GM18508 (cell line): ENCODE results near the gene INO80E.

Experiments used
- ATAC-seq: cut with Tn5 transposase; IDR thresholded peaks from one replicate; pipeline ENCODE4 v1.9.1; 2021; ENCODE audit warnings: moderate number of reproducible peaks; ENCODE audit not compliant: insufficient read depth, unreplicated experiment

The INO80E gene

DNA sequence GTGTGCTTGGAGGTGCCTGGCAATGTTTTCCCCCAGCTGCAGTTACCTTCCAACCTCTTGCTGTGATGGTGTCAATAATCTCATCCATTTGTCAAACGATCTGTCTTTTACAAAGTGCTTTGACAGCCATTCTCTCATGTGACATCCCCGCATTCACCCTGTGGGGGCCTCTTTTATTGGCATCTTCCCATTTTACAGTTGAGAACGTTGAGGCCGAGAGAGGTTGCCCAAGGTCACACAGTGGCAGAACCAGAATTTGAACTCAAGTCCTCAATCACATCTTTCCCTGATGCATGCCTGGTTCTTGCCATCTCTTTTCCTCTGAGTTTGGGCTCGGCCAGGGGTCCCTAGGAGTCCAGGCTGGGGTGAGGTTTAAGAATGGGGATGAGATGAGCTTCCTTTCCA is 20.9 kb upstream of the INO80E start:
- ATAC-seq = no peak

DNA sequence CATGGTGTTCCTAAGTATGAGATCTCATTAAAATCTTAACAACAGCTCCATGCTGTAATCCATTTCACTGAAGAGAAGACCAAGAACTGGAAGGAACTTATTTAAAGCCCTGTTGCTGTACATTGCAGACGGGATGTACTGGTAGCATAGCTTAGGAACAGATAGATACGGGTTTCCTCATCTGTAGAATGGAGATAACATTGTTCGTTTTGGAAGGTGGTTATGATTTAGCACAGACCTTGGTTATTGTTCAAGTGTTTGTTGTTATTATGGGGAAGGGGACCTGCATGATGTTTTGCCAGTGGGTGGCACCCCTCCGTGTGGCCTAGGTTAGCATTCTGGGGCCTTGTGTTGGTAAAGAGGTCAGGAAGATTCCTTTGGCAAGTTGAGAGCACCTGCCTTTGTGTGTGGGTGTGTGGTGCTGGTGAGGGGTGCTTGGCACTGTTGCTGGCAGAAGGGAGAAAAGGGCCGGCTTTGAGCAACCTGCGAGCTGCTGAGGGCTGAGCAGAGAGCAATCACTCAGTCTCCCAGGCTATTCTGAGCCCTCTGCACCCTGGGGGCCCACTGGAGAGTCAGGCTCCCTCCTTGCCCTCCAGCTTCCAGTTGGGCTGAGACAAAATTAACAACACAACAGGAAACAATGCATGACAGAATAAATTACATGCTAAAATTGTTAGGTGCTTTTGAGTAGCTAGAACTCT is 20.1 kb upstream of the INO80E start:
- ATAC-seq = no peak

DNA sequence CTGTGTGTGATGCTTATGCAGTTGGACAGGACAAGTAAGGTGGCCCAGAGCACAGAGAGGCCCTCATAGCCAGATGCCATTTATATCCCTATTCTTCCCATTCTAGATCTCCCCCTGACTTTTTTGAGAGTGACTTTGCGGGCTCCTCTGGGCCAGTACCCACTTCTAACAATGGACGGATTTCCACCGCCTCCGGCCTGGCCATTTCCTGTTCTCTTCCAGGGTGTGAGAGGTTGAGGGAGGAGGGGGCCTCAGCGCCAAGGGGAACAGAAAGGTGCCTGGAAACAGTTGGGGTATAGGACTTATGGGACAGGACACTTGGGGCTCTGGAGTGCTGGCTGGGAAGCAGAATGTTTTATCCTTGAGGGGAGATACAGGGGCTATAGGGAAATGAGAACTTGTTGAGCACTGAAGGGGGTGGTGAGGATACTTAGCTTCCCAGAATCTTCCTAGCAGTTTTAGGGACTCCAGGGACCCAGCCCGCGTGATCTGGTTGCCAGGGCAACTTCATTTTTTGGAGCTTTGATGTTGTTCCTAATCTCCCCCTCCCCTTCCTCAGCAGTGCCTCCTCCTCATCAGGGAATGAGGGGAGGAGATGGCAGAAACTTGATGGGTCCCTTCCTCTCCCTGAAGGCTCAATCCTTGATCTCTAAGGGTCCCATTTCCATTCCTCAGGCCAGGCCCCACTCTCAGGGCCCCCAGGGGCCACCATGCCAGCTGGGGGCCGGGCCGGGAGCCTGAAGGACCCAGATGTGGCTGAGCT is 18.8 kb upstream of the INO80E start:
- ATAC-seq = no peak

DNA sequence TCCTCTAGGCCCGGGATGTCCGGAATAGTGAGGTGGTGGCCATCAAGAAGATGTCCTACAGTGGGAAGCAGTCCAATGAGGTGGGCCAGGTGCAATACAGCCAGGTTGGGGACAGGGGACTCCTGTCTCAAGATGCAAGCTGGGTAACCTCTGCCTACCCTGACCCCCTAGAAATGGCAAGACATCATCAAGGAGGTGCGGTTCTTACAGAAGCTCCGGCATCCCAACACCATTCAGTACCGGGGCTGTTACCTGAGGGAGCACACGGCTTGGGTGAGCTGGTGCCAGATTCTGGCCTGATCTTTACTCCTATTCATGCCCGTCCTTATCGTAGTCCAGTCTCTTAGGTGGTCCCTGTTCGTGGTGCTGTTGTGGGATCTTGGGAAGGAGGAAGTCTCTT is 18.0 kb upstream of the INO80E start:
- ATAC-seq = no peak

DNA sequence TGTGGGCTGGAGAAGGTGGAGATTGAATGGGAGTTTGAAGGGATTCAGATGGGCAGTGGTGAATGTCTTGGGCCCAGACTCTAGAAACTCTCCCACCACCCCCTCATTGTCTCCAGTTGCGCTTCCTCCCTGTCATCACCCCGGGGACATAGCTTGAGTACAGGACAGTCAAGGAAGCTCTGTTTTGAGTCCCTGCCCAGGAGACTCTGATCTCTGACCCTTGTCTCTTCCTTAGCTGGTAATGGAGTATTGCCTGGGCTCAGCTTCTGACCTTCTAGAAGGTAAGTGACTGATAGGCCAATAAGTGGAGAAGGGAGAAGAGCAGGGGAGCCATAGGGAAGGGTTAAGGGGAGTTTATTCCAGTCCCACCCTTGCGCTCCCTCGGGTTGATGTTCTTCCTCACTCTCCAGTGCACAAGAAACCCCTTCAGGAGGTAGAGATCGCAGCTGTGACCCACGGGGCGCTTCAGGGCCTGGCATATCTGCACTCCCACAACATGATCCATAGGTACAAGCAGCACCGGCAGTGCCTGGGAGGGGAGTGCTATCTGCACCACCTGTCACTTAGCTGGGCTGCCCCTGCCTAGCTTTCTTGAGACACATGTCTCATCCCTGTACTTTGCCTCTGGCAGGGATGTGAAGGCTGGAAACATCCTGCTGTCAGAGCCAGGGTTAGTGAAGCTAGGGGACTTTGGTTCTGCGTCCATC is 17.3 kb upstream of the INO80E start:
- no peak for ATAC-seq

DNA sequence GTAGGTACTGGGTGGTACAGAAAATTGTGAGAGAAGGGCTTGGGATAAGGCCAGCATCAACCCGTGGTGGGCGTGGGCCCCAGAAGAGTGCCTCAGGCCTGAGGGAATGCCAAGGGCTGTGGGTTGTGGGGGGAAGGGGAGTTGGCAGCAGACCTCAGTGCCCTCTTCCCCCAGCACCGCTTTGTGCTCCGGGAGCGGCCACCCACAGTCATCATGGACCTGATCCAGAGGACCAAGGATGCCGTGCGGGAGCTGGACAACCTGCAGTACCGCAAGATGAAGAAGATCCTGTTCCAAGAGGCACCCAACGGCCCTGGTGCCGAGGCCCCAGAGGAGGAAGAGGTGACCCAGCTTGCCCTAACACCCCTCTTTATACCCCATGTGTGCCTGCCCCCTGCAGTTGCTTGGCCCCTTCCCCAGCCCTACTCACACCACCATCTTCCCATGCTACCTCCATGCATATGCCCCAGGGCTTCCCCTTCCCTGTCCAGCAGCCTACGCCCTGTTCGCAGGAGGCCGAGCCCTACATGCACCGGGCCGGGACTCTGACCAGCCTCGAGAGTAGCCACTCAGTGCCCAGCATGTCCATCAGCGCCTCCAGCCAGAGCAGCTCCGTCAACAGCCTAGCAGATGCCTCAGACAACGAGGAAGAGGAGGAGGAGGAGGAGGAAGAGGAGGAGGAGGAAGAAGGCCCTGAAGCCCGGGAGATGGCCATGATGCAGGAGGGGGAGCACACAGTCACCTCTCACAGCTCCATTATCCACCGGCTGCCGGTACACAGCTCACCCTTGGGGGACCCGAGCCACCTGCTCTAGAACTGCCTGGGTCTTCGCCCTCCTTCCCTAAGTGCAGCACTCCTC is 13.3 kb upstream of the INO80E start:
- no peak for ATAC-seq

DNA sequence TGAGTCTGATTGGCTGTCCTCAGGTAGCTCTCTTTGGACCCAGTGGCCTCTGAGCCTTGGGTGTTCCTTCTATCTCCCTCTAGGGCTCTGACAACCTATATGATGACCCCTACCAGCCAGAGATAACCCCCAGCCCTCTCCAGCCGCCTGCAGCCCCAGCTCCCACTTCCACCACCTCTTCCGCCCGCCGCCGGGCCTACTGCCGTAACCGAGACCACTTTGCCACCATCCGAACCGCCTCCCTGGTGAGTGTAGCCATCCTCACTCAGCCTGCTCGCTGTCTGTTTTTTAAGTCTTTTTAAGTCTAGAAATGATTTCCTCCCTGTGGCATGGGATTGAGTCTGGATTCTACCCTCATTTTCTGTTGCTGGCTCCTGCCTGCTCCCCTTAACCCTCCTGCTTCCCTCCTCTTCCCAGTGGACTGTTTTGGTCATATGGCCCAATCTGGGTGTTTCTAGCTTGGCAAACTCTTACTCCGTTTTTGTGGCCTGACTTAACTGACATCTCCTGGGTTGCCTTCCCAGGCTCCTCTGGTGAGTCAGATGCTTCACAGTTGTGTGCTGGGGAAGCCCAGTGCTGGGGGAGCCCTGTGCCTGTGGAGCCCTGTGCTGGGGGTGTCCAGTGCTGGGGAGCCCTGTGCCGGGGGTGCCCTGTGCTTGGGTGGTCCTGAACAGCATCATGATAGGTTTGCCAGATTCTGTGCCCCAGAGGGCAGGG is 12.5 kb upstream of the INO80E start:
- no peak for ATAC-seq

DNA sequence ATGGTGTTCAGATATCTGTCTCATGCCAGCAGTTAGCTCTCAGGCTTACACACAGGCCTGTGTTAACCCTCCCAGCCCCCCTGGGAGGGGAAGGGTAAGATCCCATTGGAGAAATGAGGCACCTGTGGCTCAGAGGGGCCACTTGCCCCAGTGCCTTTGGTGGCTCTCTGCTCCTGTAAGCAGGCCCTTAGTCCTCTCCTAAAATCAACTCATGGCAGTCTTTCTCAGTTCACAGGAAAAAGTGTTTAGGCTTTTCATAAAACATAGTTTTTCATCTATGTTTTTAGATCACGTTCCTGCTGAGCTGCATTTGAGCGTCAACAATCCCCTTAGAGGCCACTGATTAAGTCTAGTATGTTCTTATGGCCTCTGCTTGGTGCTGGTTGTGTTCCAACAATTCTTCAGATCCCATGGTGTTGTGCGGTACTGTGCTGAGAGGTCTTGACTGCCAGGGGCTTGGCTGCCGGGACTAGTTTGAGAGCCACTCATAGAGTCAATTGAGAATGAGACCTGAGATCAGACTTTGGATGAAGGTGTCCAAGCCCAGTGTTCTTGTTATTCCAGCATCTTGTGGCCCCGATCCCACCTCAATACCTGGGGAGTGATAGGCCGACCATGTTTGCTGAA is 11.8 kb upstream of the INO80E start:
- ATAC-seq = no peak

DNA sequence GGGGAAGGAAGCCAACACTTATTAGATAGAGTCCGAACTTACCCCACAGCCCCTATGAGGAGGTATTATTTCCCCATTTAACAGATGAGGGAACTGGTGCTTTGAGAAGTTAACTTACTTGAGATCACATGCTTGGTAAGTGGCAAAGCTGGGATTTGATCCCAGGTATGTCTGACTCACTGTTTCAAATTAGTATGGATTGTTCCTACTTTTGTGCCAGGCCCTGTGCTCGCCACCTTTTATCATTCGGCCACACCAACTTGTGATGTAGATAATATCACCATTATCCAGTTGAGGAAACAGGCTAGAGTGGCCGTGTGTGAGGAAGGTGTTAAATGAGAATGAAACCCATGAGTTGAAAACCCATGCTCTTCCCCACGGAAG is 11.3 kb upstream of the INO80E start:
- no peak for ATAC-seq

DNA sequence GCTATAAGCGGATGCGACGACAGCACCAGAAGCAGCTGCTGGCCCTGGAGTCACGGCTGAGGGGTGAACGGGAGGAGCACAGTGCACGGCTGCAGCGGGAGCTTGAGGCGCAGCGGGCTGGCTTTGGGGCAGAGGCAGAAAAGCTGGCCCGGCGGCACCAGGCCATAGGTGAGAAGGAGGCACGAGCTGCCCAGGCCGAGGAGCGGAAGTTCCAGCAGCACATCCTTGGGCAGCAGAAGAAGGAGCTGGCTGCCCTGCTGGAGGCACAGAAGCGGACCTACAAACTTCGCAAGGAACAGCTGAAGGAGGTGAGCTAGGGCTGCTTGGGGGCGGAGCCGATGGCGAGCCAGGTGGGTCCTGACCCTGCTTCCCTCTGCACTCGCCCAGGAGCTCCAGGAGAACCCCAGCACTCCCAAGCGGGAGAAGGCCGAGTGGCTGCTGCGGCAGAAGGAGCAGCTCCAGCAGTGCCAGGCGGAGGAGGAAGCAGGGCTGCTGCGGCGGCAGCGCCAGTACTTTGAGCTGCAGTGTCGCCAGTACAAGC is 10.7 kb upstream of the INO80E start:
- no peak for ATAC-seq

DNA sequence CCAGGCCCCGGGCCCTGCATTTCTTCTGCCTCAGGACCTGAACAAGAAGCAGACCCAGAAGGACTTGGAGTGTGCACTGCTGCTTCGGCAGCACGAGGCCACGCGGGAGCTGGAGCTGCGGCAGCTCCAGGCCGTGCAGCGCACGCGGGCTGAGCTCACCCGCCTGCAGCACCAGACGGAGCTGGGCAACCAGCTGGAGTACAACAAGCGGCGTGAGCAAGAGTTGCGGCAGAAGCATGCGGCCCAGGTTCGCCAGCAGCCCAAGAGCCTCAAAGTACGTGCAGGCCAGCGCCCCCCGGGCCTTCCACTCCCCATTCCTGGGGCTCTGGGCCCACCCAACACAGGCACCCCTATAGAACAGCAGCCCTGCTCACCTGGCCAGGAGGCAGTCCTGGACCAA is 9.8 kb upstream of the INO80E start:
- no peak for ATAC-seq

DNA sequence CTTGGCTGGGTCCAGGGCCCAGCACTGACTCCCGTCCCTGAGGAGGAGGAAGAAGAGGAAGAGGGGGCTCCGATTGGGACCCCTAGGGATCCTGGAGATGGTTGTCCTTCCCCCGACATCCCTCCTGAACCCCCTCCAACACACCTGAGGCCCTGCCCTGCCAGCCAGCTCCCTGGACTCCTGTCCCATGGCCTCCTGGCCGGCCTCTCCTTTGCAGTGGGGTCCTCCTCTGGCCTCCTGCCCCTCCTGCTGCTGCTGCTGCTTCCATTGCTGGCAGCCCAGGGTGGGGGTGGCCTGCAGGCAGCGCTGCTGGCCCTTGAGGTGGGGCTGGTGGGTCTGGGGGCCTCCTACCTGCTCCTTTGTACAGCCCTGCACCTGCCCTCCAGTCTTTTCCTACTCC is 9.1 kb upstream of the INO80E start:
- ATAC-seq = no peak

DNA sequence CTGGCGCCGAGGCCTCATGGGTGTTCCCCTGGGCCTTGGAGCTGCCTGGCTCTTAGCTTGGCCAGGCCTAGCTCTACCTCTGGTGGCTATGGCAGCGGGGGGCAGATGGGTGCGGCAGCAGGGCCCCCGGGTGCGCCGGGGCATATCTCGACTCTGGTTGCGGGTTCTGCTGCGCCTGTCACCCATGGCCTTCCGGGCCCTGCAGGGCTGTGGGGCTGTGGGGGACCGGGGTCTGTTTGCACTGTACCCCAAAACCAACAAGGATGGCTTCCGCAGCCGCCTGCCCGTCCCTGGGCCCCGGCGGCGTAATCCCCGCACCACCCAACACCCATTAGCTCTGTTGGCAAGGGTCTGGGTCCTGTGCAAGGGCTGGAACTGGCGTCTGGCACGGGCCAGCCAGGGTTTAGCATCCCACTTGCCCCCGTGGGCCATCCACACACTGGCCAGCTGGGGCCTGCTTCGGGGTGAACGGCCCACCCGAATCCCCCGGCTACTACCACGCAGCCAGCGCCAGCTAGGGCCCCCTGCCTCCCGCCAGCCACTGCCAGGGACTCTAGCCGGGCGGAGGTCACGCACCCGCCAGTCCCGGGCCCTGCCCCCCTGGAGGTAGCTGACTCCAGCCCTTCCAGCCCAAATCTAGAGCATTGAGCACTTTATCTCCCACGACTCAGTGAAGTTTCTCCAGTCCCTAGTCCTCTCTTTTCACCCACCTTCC is 8.5 kb upstream of the INO80E start:
- no peak for ATAC-seq

DNA sequence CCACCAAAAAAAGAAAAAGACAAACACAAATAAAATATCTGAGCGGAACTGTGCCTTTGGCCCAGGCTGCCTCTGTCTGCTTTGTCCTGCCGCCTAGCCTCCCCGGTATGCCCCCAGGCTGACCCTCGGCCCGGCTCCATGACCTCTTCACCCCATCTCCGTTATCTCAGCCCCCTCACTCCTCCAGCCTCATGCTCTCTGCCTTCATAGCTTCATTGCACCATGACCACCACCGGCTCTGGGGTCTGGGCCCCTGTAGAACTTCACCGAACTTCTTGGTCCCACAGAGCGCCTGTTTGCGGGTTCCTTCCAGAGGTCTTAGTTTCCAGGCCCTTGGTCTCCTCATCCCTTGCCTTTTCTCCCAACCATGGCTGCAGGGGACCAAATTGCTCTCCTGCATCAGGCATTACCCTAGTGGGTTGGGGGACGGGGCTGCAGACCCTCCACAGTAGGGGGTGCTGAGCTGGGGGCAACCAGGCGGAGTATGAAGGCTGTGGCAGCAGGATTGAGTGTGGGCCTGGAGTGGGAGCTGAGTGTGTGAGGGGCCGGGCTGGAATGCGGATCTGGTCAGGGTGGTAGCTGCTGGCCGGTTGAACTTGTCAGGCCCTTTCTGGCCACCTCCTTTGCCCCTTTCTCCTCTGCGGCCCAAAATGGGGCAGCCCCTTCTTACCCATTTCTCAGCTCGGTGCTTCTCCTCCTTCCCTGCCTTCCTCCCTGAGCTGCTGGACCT is 7.5 kb upstream of the INO80E start:
- ATAC-seq = no peak

DNA sequence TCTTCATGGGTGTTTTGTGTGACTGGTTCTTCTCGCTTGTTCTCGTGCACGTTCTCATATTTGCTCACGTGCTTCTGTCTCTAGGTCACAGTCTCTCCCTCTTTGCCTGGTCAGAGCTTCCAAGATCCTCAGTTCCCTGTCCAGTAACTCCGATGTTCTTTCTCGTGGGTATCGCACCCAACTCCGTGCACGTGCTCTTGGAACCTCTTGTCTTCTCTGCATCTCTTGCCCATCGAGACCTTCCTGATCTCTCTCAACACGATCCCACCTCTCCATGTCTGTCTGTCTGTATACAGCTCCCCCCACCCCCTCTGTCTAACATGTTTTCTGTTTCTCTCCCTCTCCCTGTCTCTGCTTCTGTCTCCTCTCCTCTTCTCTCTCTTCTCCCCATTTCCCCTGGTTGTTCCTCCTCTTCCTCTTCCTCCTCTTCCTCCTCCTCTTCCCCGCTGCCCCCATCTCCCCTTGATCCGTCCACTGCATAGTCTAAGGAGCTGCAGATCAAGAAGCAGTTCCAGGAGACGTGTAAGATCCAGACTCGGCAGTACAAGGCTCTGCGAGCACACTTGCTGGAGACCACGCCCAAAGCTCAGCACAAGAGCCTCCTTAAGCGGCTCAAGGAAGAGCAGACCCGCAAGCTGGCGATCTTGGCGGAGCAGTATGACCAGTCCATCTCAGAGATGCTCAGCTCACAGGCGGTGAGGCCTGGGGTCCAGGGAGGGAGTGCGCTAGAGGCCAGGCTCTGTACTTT is 6.8 kb upstream of the INO80E start:
- no peak for ATAC-seq

DNA sequence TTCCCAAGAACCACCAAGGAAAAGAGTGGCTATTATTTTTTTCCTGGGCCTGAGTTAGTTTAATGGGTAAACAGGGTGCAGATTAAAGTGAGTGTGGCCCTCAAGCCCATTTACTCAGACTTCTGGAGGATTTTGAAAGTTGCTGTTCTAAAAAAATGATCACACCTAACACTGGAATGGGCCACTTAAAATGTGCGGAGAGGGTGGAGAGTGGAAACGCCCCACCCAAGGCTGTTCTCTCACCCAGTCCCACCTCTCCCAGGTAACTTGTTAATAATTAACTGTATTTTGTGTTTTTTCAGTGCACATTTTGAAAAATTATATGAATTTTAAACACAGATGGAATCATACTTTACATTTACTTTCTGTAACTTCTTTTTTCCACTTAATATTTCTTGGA is 6.0 kb upstream of the INO80E start:
- ATAC-seq = no peak

DNA sequence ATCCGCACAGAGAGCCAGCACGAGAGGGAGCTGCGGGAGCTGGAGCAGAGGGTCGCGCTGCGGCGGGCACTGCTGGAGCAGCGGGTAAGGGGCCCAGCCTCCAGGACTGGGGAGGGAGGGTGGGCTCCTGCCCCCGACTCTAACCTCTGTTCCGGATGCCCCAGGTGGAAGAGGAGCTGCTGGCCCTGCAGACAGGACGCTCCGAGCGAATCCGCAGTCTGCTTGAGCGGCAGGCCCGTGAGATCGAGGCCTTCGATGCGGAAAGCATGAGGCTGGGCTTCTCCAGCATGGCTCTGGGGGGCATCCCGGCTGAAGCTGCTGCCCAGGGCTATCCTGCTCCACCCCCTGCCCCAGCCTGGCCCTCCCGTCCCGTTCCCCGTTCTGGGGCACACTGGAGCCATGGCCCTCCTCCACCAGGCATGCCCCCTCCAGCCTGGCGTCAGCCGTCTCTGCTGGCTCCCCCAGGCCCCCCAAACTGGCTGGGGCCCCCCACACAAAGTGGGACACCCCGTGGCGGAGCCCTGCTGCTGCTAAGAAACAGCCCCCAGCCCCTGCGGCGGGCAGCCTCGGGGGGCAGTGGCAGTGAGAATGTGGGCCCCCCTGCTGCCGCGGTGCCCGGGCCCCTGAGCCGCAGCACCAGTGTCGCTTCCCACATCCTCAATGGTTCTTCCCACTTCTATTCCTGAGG is 5.0 kb upstream of the INO80E start:
- ATAC-seq = no peak
